HG02623 (cell line): ENCODE data around the gene VIPR2.

Experiments
- ATAC-seq: cut with Tn5 transposase; IDR thresholded peaks from one replicate; pipeline ENCODE4 v1.9.1; 2021; ENCODE audit warnings: moderate library complexity; ENCODE audit not compliant: unreplicated experiment

VIPR2 gene

GRCh38 chr7:159158125-159158887 lies 13.6 kb upstream of the VIPR2 start:
- ATAC-seq = no peak

GRCh38 chr7:159157714-159158113 lies 13.0 kb upstream of the VIPR2 start:
- ATAC-seq = no peak

GRCh38 chr7:159156436-159157245 lies 12.0 kb upstream of the VIPR2 start:
- ATAC-seq = no peak

GRCh38 chr7:159155410-159155809 lies 10.7 kb upstream of the VIPR2 start:
- ATAC-seq = no peak

- ATAC-seq = no peak
These were observed 9.6 kb upstream of the VIPR2 start for GRCh38 chr7:159154243-159154642.

GRCh38 chr7:159153511-159153910 lies 8.8 kb upstream of the VIPR2 start:
- no peak for ATAC-seq

GRCh38 chr7:159152816-159153215 lies 8.1 kb upstream of the VIPR2 start:
- no peak for ATAC-seq

GRCh38 chr7:159151231-159151630 lies 6.6 kb upstream of the VIPR2 start:
- no peak for ATAC-seq

- no peak for ATAC-seq
These were observed 4.8 kb upstream of the VIPR2 start for GRCh38 chr7:159149488-159149887.

- no peak for ATAC-seq
These were observed 4.0 kb upstream of the VIPR2 start for GRCh38 chr7:159148430-159149395.

- ATAC-seq = no peak
These were observed 3.0 kb upstream of the VIPR2 start for GRCh38 chr7:159147687-159148086.

GRCh38 chr7:159147246-159147645 lies 2.6 kb upstream of the VIPR2 start:
- ATAC-seq = no peak

GRCh38 chr7:159146084-159146858 lies 1.6 kb upstream of the VIPR2 start:
- no peak for ATAC-seq

GRCh38 chr7:159145490-159145855 lies 806 bp upstream of the VIPR2 start:
- no peak for ATAC-seq

GRCh38 chr7:159143780-159144757 lies 598 bp downstream of the VIPR2 start:
- ATAC-seq = no peak

- no peak for ATAC-seq
These were observed 1.9 kb downstream of the VIPR2 start for GRCh38 chr7:159142730-159143129.

GRCh38 chr7:159142199-159142598 lies 2.5 kb downstream of the VIPR2 start:
- no peak for ATAC-seq

- ATAC-seq = no peak
These were observed 3.0 kb downstream of the VIPR2 start for GRCh38 chr7:159141660-159142059.

GRCh38 chr7:159141167-159141566 lies 3.5 kb downstream of the VIPR2 start:
- no peak for ATAC-seq
